IMR-90 (cell line): ENCODE data around the gene SLC5A10. TPM values are rescaled to one million over a fixed set of nuclear protein-coding genes. Genes with fewer than 3 reads are reported as not detected.

Experiments used
- ATAC-seq: fragments of 200-7000 bp; cut with Tn5 transposase; 2 replicates; pipeline ENCODE4 v1.9.1; 2020; ENCODE audit warnings: low read depth, mild to moderate bottlenecking, moderate library complexity
- BruUV-seq: library from RNA; stranded (reverse); fragments of 400-500 nt; replicated peaks from 2 replicates; lab custom pipeline; 2021; lab: Mats Ljungman, UMichigan
- CTCF ChIA-PET: fragments of 300-600 bp; formaldehyde crosslinking; extraction: SDS; loops from one replicate; lab custom pipeline; 2021; ENCODE audit warnings: antibody characterized with exemption; lab: Yijun Ruan, JAX
- POLR2A ChIA-PET: fragments of 300-600 bp; sonication (Branson Sonifier 250); formaldehyde crosslinking; loops from one replicate; lab custom pipeline; 2022; ENCODE audit warnings: antibody characterized with exemption; ENCODE audit not compliant: unreplicated experiment; lab: Charles Lee
- DNase-seq: peaks from one replicate; pipeline ENCODE4 v3.0.0; 2013
- H2AFZ ChIP-seq: replicated peaks from 2 replicates; pipeline ENCODE3; 2013; ENCODE audit warnings: low read length, mild to moderate bottlenecking; ENCODE audit not compliant: poor library complexity
- H2AK5ac ChIP-seq: 2 replicates; pipeline ENCODE4 v1.6.1; 2013; ENCODE audit warnings: low read depth, low read length, inconsistent platforms
- H2AK9ac ChIP-seq: replicated peaks from 2 replicates; pipeline ENCODE3; 2013; ENCODE audit warnings: mild to moderate bottlenecking, low read depth, low read length, moderate library complexity; ENCODE audit not compliant: poor library complexity
- H2BK120ac ChIP-seq: 2 replicates; pipeline ENCODE4 v1.6.1; 2013; ENCODE audit warnings: low read depth, low read length, inconsistent platforms
- H2BK15ac ChIP-seq: 3 replicates; pipeline ENCODE4 v1.6.1; 2013; ENCODE audit warnings: low read depth, low read length, inconsistent platforms
- H2BK20ac ChIP-seq: 2 replicates; pipeline ENCODE4 v1.6.1; 2013; ENCODE audit warnings: low read depth, mild to moderate bottlenecking, inconsistent platforms, low read length, moderate library complexity
- H2BK5ac ChIP-seq: 2 replicates; pipeline ENCODE4 v1.6.1; 2013; ENCODE audit warnings: mild to moderate bottlenecking, low read depth, low read length, inconsistent platforms; ENCODE audit not compliant: poor library complexity, severe bottlenecking
- H3K14ac ChIP-seq: replicated peaks from 2 replicates; pipeline ENCODE4 v1.6.1; 2013; ENCODE audit warnings: low read depth, low read length, inconsistent platforms
- H3K18ac ChIP-seq: 2 replicates; pipeline ENCODE4 v1.6.1; 2013; ENCODE audit warnings: low read depth, low read length, control low read depth
- H3K23ac ChIP-seq: 2 replicates; pipeline ENCODE4 v1.6.1; 2013; ENCODE audit warnings: low read depth, low read length, inconsistent platforms
- H3K27ac ChIP-seq: 2 replicates; pipeline ENCODE4 v1.5.1; 2013; ENCODE audit warnings: mild to moderate bottlenecking, control low read depth, low read length; ENCODE audit not compliant: insufficient read depth
- H3K27me3 ChIP-seq: 2 replicates; pipeline ENCODE4 v1.6.1; 2013; ENCODE audit warnings: low read length; ENCODE audit not compliant: control insufficient read depth, insufficient read depth
- H3K36me3 ChIP-seq: 2 replicates; pipeline ENCODE4 v1.6.1; 2013; ENCODE audit warnings: low read length, mixed read lengths; ENCODE audit not compliant: control insufficient read depth, insufficient read depth
- H3K4ac ChIP-seq: 2 replicates; pipeline ENCODE4 v1.6.1; 2013; ENCODE audit warnings: low read depth, low read length, inconsistent platforms
- H3K4me1 ChIP-seq: 2 replicates; pipeline ENCODE4 v1.6.1; 2013; ENCODE audit warnings: low read length, mixed read lengths; ENCODE audit not compliant: control insufficient read depth, insufficient read depth
- H3K4me2 ChIP-seq: 2 replicates; pipeline ENCODE4 v1.6.1; 2013; ENCODE audit warnings: low read depth, mild to moderate bottlenecking, control low read depth, low read length, moderate library complexity
- H3K4me3 ChIP-seq: 2 replicates; pipeline ENCODE4 v1.5.1; 2013; ENCODE audit warnings: low read depth, mild to moderate bottlenecking, control low read depth, low read length, moderate library complexity; ENCODE audit not compliant: insufficient read depth
- H3K56ac ChIP-seq: 2 replicates; pipeline ENCODE4 v1.6.1; 2013; ENCODE audit warnings: low read length, inconsistent platforms; ENCODE audit not compliant: insufficient read depth; ENCODE audit errors: extremely low read depth
- H3K79me1 ChIP-seq, 2 experiments: 2 replicates each; pipeline ENCODE4 v1.6.1; 2013; ENCODE audit warnings: low read length in 2 of 2, inconsistent platforms in 1 of 2, low read depth in 1 of 2
- H3K9ac ChIP-seq: 2 replicates; pipeline ENCODE4 v1.6.1; 2013; ENCODE audit warnings: low read depth, low read length, control low read depth
- H3K9me1 ChIP-seq: 2 replicates; pipeline ENCODE4 v1.6.1; 2013; ENCODE audit warnings: low read length, inconsistent platforms; ENCODE audit not compliant: insufficient read depth
- H3K9me3 ChIP-seq: 2 replicates; pipeline ENCODE4 v1.6.1; 2013; ENCODE audit warnings: low read length; ENCODE audit not compliant: control insufficient read depth, insufficient read depth
- H4K20me1 ChIP-seq: 2 replicates; pipeline ENCODE4 v1.6.1; 2013; ENCODE audit warnings: low read length, inconsistent platforms; ENCODE audit not compliant: insufficient read depth
- H4K5ac ChIP-seq: 2 replicates; pipeline ENCODE4 v1.6.1; 2013; ENCODE audit warnings: mild to moderate bottlenecking, low read depth, low read length, control low read depth
- H4K8ac ChIP-seq, 2 experiments: 2 replicates each; pipeline ENCODE4 v1.6.1; 2013; ENCODE audit warnings: low read depth in 2 of 2, low read length in 2 of 2, control low read depth in 1 of 2, inconsistent platforms in 1 of 2
- H4K91ac ChIP-seq: 2 replicates; pipeline ENCODE4 v1.6.1; 2013; ENCODE audit warnings: low read depth, low read length, inconsistent platforms; ENCODE audit not compliant: insufficient read depth
- BHLHE40 ChIP-seq: fragments of 150-350 bp; IDR thresholded peaks from 2 replicates; pipeline ENCODE4 v1.6.1; 2016; ENCODE audit warnings: mild to moderate bottlenecking, low read depth, low read length
- CEBPB ChIP-seq: IDR thresholded peaks from 2 replicates; pipeline ENCODE4 v1.6.1; 2012; ENCODE audit warnings: low read depth, low read length, improper control_type of control experiment
- CHD1 ChIP-seq: IDR thresholded peaks from 2 replicates; pipeline ENCODE4 v1.6.1; 2012; ENCODE audit warnings: low read depth, low read length, improper control_type of control experiment
- FOS ChIP-seq: fragments of 150-350 bp; IDR thresholded peaks from 2 replicates; pipeline ENCODE4 v1.6.1; 2016; ENCODE audit warnings: low read depth, low read length
- MAZ ChIP-seq: IDR thresholded peaks from 2 replicates; pipeline ENCODE4 v1.6.1; 2012; ENCODE audit warnings: low read depth, mild to moderate bottlenecking, low read length, improper control_type of control experiment, moderate library complexity, borderline replicate concordance
- MXI1 ChIP-seq: IDR thresholded peaks from 2 replicates; pipeline ENCODE4 v1.6.1; 2012; ENCODE audit warnings: low read depth, mild to moderate bottlenecking, low read length, moderate library complexity, borderline replicate concordance
- NFE2L2 ChIP-seq: fragments of 150-350 bp; IDR thresholded peaks from 2 replicates; pipeline ENCODE4 v1.6.1; 2016; ENCODE audit warnings: low read depth, mild to moderate bottlenecking, low read length
- POLR2A ChIP-seq: IDR thresholded peaks from 2 replicates; pipeline ENCODE4 v1.6.1; 2012; ENCODE audit warnings: mild to moderate bottlenecking, low read depth, low read length
- RAD21 ChIP-seq: IDR thresholded peaks from 2 replicates; pipeline ENCODE4 v1.6.1; 2012; ENCODE audit warnings: low read length, improper control_type of control experiment
- RFX5 ChIP-seq: IDR thresholded peaks from 2 replicates; pipeline ENCODE4 v1.8.0; 2012; ENCODE audit warnings: low read depth, mild to moderate bottlenecking, low read length, moderate library complexity
- SMC3 ChIP-seq: fragments of 150-350 bp; IDR thresholded peaks from 2 replicates; pipeline ENCODE4 v1.6.1; 2016; ENCODE audit warnings: low read depth, mild to moderate bottlenecking, antibody characterized with exemption, low read length, moderate library complexity
- WGBS, 2 experiments: methylation state at CpG; one replicate each; pipeline versions ENCODE4 v1.1.5 to v1.1.7; 2013; ENCODE audit warnings: missing lambda C conversion rate in 2 of 2; ENCODE audit not compliant: insufficient read length in 1 of 2; ENCODE audit errors: extremely low coverage in 2 of 2; 5-methylcytosine and 5-hydroxymethylcytosine counted together
- dilution Hi-C: fragments of 300-500 bp; cut with HindIII; formaldehyde crosslinking; loops from one replicate; pipeline ENCODE4 v1.14.3; 2018; ENCODE audit warnings: low sequenced_read_pairs; ENCODE audit not compliant: unreplicated experiment
- in situ Hi-C: fragments of 300-500 bp; cut with MboI; formaldehyde crosslinking; loops from 3 replicates; pipeline ENCODE4 v1.14.3; 2019; ENCODE audit warnings: low sequenced_read_pairs, inconsistent platforms, mixed read lengths
- intact Hi-C: fragments of 100-400 bp; cut with micrococcal nuclease; formaldehyde crosslinking; loops from 2 replicates; pipeline ENCODE4 v1.10.0; 2022
- polyA plus RNA-seq, 3 experiments: library from polyadenylated mRNA; depleted of rRNA; stranded (reverse); fragments of >200 nt; gene quantifications; 2 replicates each; pipeline ENCODE4 v1.2.3, GENCODE V29; 2012; ENCODE audit warnings: low replicate concordance in 1 of 3
- total RNA-seq: library from RNA; depleted of rRNA; stranded (reverse); fragments of >200 nt; gene quantifications from 2 replicates; pipeline ENCODE4 v1.2.3, GENCODE V29; 2012
- TF ChIP-seq, protein P1 (sequence below): fragments of 150-350 bp; IDR thresholded peaks from 2 replicates; pipeline ENCODE4 v1.6.1; 2016; ENCODE audit warnings: low read depth, mild to moderate bottlenecking, low read length, moderate library complexity, borderline replicate concordance
- TF ChIP-seq, protein P2 (sequence below): fragments of 150-350 bp; IDR thresholded peaks from 2 replicates; pipeline ENCODE4 v1.6.1; 2017; ENCODE audit warnings: mild to moderate bottlenecking, antibody characterized with exemption, low read length, low read depth

SLC5A10 gene
- total and polyA plus RNA-seq, 2 of the 4 experiments (the other 2 are of a cell fraction) = not detected

- CTCF ChIA-PET = no interaction called here
- no peak overlapping the region for H3K4me3 ChIP-seq
- intact Hi-C loops = no loop called here
- H2AK5ac ChIP-seq = no peak overlapping the region
- H3K27ac ChIP-seq = no peak overlapping the region
- H3K23ac ChIP-seq = no peak overlapping the region
- no peaks in the 10 kb centered on the region for H3K4me1 ChIP-seq
- no peaks in the 10 kb centered on the region; the same call in 1 of the 2 replicates for H3K27me3 ChIP-seq
- H2BK20ac ChIP-seq = no peak overlapping the region
- no peak overlapping the region for H2AFZ ChIP-seq
- H3K9me3 ChIP-seq = no peaks in the 10 kb centered on the region
- 100% methylated on average over 1 of the region's 14 CpGs; no CpG with 5 or more reads in 1 of the 2 experiments for WGBS, 2 experiments
- no peak overlapping the region for H3K9ac ChIP-seq
- POLR2A ChIA-PET = no interaction called here
- H2BK120ac ChIP-seq = no peak overlapping the region
- no peaks in the 10 kb centered on the region for H3K79me1 ChIP-seq
- DNase-seq (no peak), ATAC-seq (no peak)
- no peak overlapping the region for H4K5ac ChIP-seq
- dilution Hi-C loops = no loop called here
- H3K4me2 ChIP-seq = no peak overlapping the region
- H3K56ac ChIP-seq = no peak overlapping the region
- TF ChIP-seq POLR2A (no peak), RAD21 (no peak), MXI1 (no peak), MAZ (no peak), BHLHE40 (no peak), CEBPB (no peak), SMC3 (no peak), NFE2L2 (no peak), CHD1 (no peak), FOS (no peak), RFX5 (no peak)
- TF ChIP-seq, protein P1, sequence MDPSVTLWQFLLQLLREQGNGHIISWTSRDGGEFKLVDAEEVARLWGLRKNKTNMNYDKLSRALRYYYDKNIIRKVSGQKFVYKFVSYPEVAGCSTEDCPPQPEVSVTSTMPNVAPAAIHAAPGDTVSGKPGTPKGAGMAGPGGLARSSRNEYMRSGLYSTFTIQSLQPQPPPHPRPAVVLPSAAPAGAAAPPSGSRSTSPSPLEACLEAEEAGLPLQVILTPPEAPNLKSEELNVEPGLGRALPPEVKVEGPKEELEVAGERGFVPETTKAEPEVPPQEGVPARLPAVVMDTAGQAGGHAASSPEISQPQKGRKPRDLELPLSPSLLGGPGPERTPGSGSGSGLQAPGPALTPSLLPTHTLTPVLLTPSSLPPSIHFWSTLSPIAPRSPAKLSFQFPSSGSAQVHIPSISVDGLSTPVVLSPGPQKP = no peak
- TF ChIP-seq, protein P2, sequence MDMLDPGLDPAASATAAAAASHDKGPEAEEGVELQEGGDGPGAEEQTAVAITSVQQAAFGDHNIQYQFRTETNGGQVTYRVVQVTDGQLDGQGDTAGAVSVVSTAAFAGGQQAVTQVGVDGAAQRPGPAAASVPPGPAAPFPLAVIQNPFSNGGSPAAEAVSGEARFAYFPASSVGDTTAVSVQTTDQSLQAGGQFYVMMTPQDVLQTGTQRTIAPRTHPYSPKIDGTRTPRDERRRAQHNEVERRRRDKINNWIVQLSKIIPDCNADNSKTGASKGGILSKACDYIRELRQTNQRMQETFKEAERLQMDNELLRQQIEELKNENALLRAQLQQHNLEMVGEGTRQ = no peak
- BruUV-seq = no TSS peak
- H4K8ac ChIP-seq = no peak overlapping the region
- no peak overlapping the region for H2BK15ac ChIP-seq
- no peak overlapping the region for H2BK5ac ChIP-seq
- no peak overlapping the region for H3K14ac ChIP-seq
- in situ Hi-C loops = no loop called here
- no peak overlapping the region for H2AK9ac ChIP-seq
- H3K36me3 ChIP-seq = peaks cover 13% of the 10 kb centered on the region
- H4K20me1 ChIP-seq = no peaks in the 10 kb centered on the region
- H4K91ac ChIP-seq = no peak overlapping the region
- H3K9me1 ChIP-seq = no peaks in the 10 kb centered on the region
- no peak overlapping the region for H3K18ac ChIP-seq
- no peak overlapping the region for H3K4ac ChIP-seq
Measured at GRCh38 chr17:18933102-18934058, 18.6 kb upstream of the SLC5A10 start.
